Measurements from ENCODE around the gene SLC10A7.

DNA sequence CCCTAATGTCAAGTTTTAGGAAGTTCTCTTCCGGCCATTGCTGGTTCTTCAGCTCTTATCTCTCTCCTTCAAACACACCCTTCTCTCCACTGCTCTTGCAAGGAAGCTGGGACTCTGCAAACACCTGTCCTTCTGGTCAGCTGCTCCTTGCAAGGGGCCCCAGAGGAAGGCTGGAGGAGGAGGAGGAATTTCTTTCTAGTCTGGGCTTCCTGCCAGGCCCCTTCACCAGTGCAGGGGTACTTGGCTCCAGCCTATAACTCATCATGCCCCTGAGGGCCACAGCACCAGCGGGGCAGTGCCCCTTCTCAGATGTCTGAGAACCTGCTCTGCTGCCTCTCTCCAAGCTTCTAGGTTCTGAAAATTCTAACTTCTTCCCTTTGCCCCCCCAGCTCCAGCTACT lies 260.7 kb downstream of the SLC10A7 start:
- TF ChIP-seq, protein P1, sequence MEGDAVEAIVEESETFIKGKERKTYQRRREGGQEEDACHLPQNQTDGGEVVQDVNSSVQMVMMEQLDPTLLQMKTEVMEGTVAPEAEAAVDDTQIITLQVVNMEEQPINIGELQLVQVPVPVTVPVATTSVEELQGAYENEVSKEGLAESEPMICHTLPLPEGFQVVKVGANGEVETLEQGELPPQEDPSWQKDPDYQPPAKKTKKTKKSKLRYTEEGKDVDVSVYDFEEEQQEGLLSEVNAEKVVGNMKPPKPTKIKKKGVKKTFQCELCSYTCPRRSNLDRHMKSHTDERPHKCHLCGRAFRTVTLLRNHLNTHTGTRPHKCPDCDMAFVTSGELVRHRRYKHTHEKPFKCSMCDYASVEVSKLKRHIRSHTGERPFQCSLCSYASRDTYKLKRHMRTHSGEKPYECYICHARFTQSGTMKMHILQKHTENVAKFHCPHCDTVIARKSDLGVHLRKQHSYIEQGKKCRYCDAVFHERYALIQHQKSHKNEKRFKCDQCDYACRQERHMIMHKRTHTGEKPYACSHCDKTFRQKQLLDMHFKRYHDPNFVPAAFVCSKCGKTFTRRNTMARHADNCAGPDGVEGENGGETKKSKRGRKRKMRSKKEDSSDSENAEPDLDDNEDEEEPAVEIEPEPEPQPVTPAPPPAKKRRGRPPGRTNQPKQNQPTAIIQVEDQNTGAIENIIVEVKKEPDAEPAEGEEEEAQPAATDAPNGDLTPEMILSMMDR (IDR thresholded peaks at IDR 0.05; ENCODE audit: low read depth, low read length): no peak
- TF ChIP-seq POLR2A (IDR thresholded peaks at IDR 0.05; ENCODE audit: extremely low read depth, insufficient read length) (no peak), MYC (IDR thresholded peaks at IDR 0.05; ENCODE audit: low read depth, low read length) (no peak)
